SHP77 (cell line): Measurements from ENCODE around the gene CLEC7A.

Experiments
- DNase-seq, 2 experiments: peaks; one replicate each; lab custom pipeline; 2025; lab: John Stamatoyannopoulos, UW

Gene CLEC7A

DNA sequence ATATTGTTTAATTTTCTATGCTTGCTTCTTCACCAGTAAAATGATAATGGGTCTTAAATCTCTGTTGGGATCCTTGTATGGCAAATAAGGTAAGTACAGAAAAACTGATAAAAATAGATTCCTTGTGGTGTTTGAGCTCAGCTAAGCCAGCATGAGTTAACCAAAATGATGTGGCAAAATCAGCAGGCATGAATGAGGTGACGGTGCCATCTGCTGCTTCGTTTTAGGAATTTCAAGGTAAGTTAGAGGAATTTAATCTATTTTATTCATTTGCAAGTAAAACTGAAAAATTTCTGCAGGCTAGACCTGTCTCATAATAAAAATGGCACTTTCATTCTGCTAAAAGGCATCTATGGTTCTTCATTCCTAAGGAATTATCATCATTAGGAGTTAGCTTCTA lies 10.0 kb upstream of the CLEC7A start:
- peak in 1 of 2 experiments; percentile 11 for DNase-seq

GRCh38 chr12:10136637-10137205 lies 6.7 kb upstream of the CLEC7A start:
- peak; percentile 46 to 52 for DNase-seq

- DNase-seq = no peak
Measured at GRCh38 chr12:10135126-10135525, 5.1 kb upstream of the CLEC7A start.

GRCh38 chr12:10132850-10133370 lies 2.9 kb upstream of the CLEC7A start:
- no peak for DNase-seq

- DNase-seq = no peak
Measured at GRCh38 chr12:10131111-10131690, 1.2 kb upstream of the CLEC7A start.

DNA sequence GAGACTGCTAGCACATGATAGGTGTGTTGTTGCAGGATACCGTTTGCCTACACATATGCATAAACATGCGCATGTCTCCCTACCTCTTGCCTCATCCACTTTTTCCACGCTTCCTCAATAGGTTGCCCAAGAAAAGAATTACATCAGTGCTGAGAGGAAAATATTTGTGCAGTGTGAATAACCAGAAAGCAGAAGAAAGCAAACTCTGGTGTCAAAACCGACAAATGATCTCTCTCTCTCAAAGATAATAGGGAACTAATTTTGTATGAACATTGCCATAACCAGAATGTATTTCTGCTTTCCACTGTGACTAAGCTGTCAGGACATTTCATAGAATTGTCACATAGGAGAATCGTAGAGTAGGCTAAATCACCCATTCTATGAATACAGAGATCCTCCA lies 1.3 kb downstream of the CLEC7A start:
- no peak for DNase-seq

DNA sequence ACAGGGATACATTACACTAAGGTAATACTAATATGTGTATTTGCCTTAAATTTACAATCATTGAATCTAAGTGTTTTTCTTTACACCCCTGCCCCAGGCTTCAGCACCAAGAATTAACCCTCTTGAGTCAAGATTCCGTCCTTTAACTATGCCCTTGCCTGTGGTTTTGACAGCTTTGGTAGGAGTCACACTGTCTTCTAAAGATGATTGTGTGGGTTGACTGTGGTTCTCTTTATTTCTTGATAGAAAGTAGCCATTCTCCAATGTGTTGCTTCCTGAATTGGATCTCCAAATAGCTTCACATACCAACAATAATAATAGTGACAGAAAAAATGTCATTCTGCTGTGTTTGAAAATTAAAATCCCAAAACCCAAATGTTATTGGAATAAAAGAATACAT lies 3.6 kb downstream of the CLEC7A start:
- no peak for DNase-seq

DNA sequence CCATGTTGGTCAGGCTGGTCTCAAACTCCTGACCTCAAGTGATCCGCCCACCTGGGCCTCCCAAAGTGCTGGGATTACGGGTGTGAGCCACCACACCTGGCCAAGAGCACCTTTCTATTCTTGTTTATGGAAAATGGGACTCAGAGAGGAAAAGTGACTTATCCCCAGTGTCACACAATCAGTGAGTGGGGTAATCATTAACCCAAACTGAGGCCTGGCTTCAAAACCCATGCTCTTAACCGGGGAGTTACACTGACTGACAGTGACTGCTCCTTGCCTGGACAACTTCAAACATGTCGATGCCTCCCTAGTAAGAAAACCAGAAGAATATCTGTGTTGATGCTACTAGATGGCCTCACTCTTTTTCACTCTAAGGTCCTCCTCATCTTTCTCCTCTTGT lies 7.3 kb downstream of the CLEC7A start:
- no peak for DNase-seq

DNA sequence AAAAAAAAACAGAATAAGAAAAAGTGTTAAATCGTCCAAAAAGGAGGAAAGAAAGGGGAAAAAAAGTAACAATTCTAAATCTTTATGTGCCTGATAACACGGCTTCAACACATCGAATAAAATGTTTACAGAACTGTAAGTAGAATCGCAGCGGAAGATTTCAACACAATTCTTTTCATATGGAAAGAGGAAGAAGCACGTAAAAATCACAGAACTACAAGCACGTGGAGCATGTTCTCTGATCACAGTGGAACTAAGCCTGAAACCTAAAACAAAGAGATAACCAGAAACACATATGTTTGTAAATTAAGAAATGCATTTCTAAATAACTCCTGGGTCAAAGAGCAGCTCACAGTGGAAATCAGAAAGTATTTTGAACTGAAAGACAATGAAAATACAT lies 8.7 kb downstream of the CLEC7A start:
- DNase-seq = no peak

GRCh38 chr12:10119066-10119465 lies 10.9 kb downstream of the CLEC7A start:
- no peak for DNase-seq

- DNase-seq = no peak
Measured at GRCh38 chr12:10115890-10116289, 14.1 kb downstream of the CLEC7A start.

GRCh38 chr12:10115311-10115710 lies 14.7 kb downstream of the CLEC7A start:
- DNase-seq = no peak

- DNase-seq = no peak
Measured at GRCh38 chr12:10113920-10114319, 16.1 kb downstream of the CLEC7A start.

DNA sequence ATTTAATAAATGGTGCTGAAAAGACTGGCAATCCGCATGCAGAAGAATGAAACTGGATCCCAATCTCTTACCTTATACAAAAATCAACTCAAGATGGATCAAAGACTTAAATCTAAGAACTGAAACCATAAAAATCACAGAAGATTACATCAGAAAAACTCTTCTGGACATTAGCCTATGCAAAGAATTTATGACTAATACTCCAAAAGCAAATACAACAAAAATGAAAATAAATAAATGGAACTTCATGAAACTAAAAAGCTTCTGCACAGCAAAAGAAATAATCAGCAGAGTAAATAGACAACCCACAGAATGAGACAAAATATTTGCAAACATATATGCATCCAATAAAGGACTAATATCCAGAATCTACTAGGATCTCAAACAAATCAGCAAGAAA lies 16.9 kb downstream of the CLEC7A start:
- DNase-seq = no peak

- no peak for DNase-seq
Measured at GRCh38 chr12:10111451-10111850, 18.5 kb downstream of the CLEC7A start.

GRCh38 chr12:10110256-10110844 lies 19.6 kb downstream of the CLEC7A start:
- no peak for DNase-seq

DNA sequence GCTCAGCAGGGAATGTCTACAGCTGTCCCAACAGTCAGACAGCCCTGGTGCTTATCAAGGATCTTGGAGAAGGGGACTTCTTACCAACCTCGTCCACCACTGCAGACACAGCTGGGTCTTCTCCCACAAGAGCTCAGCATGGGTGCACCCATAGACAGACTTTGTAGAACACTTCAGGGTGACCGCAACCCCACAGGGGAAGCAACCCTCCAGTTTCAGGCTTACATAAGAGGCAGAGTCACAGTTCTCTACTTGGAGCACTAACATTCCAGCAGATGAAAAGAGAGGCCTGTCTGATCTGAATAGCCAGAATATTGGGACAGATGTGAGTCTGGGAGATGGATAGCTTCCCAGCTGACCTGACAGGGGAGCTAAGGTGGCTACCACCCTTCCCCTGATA lies 27.7 kb downstream of the CLEC7A start:
- no peak for DNase-seq

DNA sequence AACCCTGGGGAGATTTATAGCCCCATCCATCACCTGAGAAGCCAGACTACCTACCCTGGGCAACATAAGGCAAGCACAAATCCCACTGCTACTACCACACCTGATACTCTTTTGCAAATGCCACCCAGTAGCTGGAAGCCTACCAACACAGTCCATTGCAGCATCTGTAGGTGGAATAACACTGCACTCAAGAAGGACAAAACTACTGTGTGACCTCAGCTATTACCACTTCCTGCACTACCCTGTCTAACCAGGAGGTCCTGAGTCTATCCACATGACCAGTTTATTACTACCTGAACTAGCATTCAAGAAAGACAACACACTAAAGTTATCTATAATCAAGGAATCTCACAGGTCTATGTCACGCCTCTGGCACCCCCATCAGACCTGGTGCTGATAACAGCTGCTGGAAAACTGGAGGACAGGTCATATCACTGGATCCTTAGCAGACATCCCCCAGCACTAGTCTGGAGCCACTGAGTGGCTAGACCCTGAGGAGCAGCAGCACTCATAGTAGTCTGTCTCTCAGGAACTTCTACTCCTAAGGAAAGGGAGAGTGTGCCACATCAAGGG lies 28.3 kb downstream of the CLEC7A start:
- DNase-seq = no peak

DNA sequence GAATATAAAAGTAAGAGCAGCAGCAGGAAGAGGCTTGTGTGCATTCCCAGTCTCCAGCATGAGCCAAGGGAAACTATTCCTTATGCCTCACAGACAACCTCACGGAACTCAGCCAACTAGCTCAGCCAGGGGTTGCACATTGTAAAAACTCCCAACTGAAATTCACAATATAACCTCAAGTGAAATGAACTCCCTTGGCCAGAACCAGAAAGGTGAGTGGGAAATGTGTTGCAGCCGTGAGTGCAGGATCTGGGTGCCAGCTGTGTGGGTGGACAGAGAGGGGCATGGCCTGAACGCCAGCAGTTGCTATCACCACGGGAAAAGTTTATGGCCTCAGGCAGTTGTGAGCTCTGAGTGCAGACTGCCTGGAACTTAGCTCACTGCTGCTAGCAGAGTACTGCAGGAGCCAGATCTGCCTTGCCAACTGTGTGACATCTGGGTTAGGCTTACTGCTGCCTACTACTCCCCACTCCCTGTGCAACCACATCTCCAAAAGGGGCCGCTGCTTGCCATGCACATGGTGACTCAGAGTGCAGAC lies 28.9 kb downstream of the CLEC7A start:
- no peak for DNase-seq

GRCh38 chr12:10098791-10099190 lies 31.2 kb downstream of the CLEC7A start, which contains the start of gene CLEC1A:
Gene CLEC1A, minus strand, starts transcription at chr12:10098985. Its CDS starts 63 bp downstream, at chr12:10098922.
- no peak for DNase-seq

DNA sequence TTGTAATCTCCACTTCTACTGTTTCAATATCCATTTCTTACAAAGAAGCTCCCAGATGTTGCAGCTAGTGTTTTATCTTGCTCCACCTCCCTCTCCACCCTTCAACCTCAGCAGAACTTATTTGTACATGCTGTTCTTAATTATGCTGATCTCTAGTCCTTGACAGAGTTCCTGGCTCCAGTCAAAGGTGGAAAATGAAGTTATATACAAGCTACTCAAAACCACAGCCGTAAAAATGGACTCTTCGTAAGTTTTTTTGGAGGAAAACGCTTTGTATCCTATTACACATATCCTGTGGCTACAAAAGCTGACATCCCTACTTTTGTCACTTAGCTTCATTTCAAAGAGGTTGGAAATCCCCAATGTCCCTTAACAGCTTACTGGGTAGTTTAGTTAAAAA lies 32.5 kb downstream of the CLEC7A start:
- no peak for DNase-seq

DNA sequence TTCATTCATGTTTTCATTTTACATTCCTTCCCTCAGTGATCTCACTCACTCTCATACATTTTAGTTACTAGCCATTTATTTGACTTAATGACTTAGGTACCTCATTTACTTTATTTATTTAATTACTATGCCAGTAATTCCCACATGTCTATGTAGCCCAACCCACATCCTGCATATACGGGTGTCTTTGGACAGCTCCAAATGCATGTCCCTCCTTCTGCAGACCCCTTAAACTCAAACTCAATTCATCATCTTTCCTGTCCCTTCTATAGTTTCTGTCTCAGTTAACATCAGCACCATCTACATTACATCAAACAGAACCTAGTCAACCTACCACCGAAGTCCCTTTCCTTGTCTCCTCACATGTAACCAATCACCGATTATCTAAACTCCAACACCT lies 34.0 kb downstream of the CLEC7A start:
- DNase-seq = no peak
